Neural progenitor cell (in vitro differentiated cells): ENCODE measurements around the gene TXNDC15. TPM values are rescaled to one million over a fixed set of nuclear protein-coding genes. Genes with fewer than 3 reads are reported as not detected.
"Not testable (repeated sequence)": the region's sequence is repeated elsewhere in the genome, so short reads cannot be mapped to it uniquely, and the experiment has no call there.

Experiments used
- DNase-seq: peaks from one replicate; pipeline ENCODE4 v3.0.0-alpha.2; 2016; ENCODE audit warnings: low spot score
- H2AFZ ChIP-seq: fragments of 200-600 bp; sonication (generic); replicated peaks from 2 replicates; pipeline ENCODE4 v1.6.1; 2016; ENCODE audit warnings: antibody characterized with exemption
- H3F3A ChIP-seq: fragments of 200-600 bp; sonication (generic); 2 replicates; pipeline ENCODE4 v1.6.1; 2016; ENCODE audit warnings: antibody characterized with exemption, low read depth
- H3K27ac ChIP-seq: fragments of 200-600 bp; sonication (generic); 2 replicates; pipeline ENCODE4 v1.5.1; 2016; ENCODE audit warnings: mild to moderate bottlenecking
- H3K27me3 ChIP-seq: fragments of 200-600 bp; sonication (generic); 2 replicates; pipeline ENCODE4 v1.6.1; 2016; ENCODE audit warnings: mild to moderate bottlenecking, moderate library complexity
- H3K36me3 ChIP-seq: fragments of 200-600 bp; sonication (generic); 2 replicates; pipeline ENCODE4 v1.5.1; 2016
- H3K4me1 ChIP-seq: fragments of 200-600 bp; sonication (generic); 2 replicates; pipeline ENCODE4 v1.6.1; 2016; ENCODE audit warnings: mixed run types
- H3K4me2 ChIP-seq: fragments of 200-600 bp; sonication (generic); 2 replicates; pipeline ENCODE4 v1.6.1; 2016
- H3K4me3 ChIP-seq: fragments of 200-600 bp; sonication (generic); 2 replicates; pipeline ENCODE4 v1.5.1; 2016
- H3K79me2 ChIP-seq: fragments of 200-600 bp; sonication (generic); 2 replicates; pipeline ENCODE4 v1.6.1; 2016; ENCODE audit warnings: low read depth
- H3K9ac ChIP-seq: fragments of 200-600 bp; sonication (generic); 2 replicates; pipeline ENCODE4 v1.6.1; 2016
- H3K9me3 ChIP-seq: fragments of 200-600 bp; sonication (generic); 2 replicates; pipeline ENCODE4 v1.5.1; 2016; ENCODE audit warnings: low read depth
- H4K20me1 ChIP-seq: fragments of 200-600 bp; sonication (generic); 2 replicates; pipeline ENCODE4 v1.6.1; 2016; ENCODE audit warnings: low read depth
- H3K27ac Mint-ChIP-seq: 3 replicates; pipeline ENCODE4 v1.8.0; 2021; ENCODE audit warnings: mixed read lengths
- H3K27me3 Mint-ChIP-seq: 2 replicates; pipeline ENCODE4 v1.8.0; 2022; ENCODE audit warnings: low read depth, mild to moderate bottlenecking, inconsistent platforms, moderate library complexity, mixed read lengths; ENCODE audit not compliant: insufficient read depth
- H3K36me3 Mint-ChIP-seq: 3 replicates; pipeline ENCODE4 v1.8.0; 2021; ENCODE audit warnings: mixed read lengths
- H3K4me1 Mint-ChIP-seq: 3 replicates; pipeline ENCODE4 v1.8.0; 2021; ENCODE audit warnings: mixed read lengths
- H3K4me3 Mint-ChIP-seq: 3 replicates; pipeline ENCODE4 v1.8.0; 2021; ENCODE audit warnings: mild to moderate bottlenecking, moderate library complexity, mixed read lengths
- H3K9me3 Mint-ChIP-seq: 3 replicates; pipeline ENCODE4 v1.8.0; 2020; ENCODE audit warnings: mixed read lengths
- EZH2 ChIP-seq: fragments of 200-600 bp; sonication (generic); IDR thresholded peaks from 2 replicates; pipeline ENCODE4 v1.6.1; 2017; ENCODE audit warnings: antibody characterized with exemption, mild to moderate bottlenecking, moderate library complexity
- EZH2phosphoT487 ChIP-seq: fragments of 200-600 bp; sonication (generic); IDR thresholded peaks from 2 replicates; pipeline ENCODE4 v1.6.1; 2017; ENCODE audit warnings: antibody characterized with exemption
- total RNA-seq: library from RNA; depleted of rRNA; stranded (reverse); fragments of >200 nt; gene quantifications from 2 replicates; pipeline ENCODE4 v1.2.3, GENCODE V29; 2015; ENCODE audit warnings: low replicate concordance
- TF ChIP-seq, protein P1 (sequence below): fragments of 200-600 bp; sonication (generic); IDR thresholded peaks from 2 replicates; pipeline ENCODE4 v1.5.1; 2017; ENCODE audit warnings: antibody characterized with exemption, mild to moderate bottlenecking

The TXNDC15 gene
- total RNA-seq, 1 donor from 2014 or later = 36.6 TPM

DNA sequence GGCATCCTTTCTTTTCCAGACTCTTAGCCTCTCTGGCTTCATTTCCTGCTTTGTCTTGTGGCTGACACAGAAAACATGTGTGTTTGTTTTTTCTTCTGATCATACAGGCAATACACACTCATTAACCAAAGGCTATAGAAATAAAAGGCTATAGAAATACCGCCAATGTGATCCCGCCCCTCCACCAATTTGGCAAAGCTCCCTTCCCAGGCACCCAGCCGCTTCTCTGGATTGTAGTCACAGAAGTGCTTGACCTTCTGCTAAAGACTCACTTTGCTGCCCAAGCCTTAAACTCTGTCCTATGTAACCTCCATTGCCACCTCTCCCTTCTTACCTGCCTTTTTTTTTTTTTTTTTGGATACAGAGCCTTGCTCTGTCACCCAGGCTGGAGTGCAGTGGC, 5.3 kb downstream of the TXNDC15 start:
- Histone ChIP-seq H3K27me3 (no peaks in the 10 kb centered on the region), H3K9ac (no peak overlapping the region), H3K79me2 (peaks cover 30% of the 10 kb centered on the region), H3K4me2 (no peak overlapping the region), H3F3A (peaks cover 4% of the 10 kb centered on the region), H3K4me1 (peaks cover 10% of the 10 kb centered on the region), H3K27ac (no peak overlapping the region), H2AFZ (no peak overlapping the region), H3K9me3 (no peaks in the 10 kb centered on the region), H3K36me3 (no peaks in the 10 kb centered on the region), H3K4me3 (no peak overlapping the region), H4K20me1 (no peaks in the 10 kb centered on the region)
- Mint-ChIP-seq H3K9me3 (peaks cover 6% of the 10 kb centered on the region), H3K4me3 (no peak overlapping the region), H3K36me3 (peaks cover 9% of the 10 kb centered on the region), H3K27me3 (no peaks in the 10 kb centered on the region), H3K27ac (no peak overlapping the region), H3K4me1 (peaks cover 36% of the 10 kb centered on the region)
- TF ChIP-seq EZH2 (no peak), EZH2phosphoT487 (no peak)
- TF ChIP-seq, protein P1, sequence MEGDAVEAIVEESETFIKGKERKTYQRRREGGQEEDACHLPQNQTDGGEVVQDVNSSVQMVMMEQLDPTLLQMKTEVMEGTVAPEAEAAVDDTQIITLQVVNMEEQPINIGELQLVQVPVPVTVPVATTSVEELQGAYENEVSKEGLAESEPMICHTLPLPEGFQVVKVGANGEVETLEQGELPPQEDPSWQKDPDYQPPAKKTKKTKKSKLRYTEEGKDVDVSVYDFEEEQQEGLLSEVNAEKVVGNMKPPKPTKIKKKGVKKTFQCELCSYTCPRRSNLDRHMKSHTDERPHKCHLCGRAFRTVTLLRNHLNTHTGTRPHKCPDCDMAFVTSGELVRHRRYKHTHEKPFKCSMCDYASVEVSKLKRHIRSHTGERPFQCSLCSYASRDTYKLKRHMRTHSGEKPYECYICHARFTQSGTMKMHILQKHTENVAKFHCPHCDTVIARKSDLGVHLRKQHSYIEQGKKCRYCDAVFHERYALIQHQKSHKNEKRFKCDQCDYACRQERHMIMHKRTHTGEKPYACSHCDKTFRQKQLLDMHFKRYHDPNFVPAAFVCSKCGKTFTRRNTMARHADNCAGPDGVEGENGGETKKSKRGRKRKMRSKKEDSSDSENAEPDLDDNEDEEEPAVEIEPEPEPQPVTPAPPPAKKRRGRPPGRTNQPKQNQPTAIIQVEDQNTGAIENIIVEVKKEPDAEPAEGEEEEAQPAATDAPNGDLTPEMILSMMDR = no peak
- no peak for DNase-seq

GRCh38 chr5:134880937-134881336, 6.8 kb downstream of the TXNDC15 start:
- not testable (repeated sequence) for H3K27ac Mint-ChIP-seq, H3K9me3 Mint-ChIP-seq

DNA sequence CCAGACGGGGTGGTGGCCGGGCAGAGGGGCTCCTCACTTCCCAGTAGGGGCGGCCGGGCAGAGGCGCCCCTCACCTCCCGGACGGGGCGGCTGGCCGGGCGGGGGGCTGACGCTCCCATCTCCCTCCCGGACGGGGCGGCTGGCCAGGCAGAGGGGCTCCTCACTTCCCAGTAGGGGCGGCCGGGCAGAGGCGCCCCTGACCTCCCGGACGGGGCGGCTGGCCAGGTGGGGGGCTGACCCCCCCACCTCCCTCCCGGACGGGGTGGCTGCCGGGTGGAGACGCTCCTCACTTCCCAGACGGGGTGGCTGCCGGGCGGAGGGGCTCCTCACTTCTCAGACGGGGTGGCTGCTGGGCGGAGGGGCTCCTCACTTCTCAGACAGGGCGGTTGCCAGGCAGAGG, 7.5 kb downstream of the TXNDC15 start:
- H3K36me3 ChIP-seq, H4K20me1 ChIP-seq, H3K4me3 Mint-ChIP-seq, H3K4me2 ChIP-seq, DNase-seq, H3K4me3 ChIP-seq, H3K27ac Mint-ChIP-seq, H3K27ac ChIP-seq, H3K4me1 ChIP-seq, H3F3A ChIP-seq, H2AFZ ChIP-seq, H3K27me3 Mint-ChIP-seq, H3K9ac ChIP-seq, H3K9me3 Mint-ChIP-seq, H3K9me3 ChIP-seq, H3K27me3 ChIP-seq: not testable (repeated sequence)
- peaks cover 11% of the 10 kb centered on the region for H3K36me3 Mint-ChIP-seq
- peaks cover 20% of the 10 kb centered on the region for H3K79me2 ChIP-seq
- peaks cover 21% of the 10 kb centered on the region for H3K4me1 Mint-ChIP-seq

More at GRCh38 chr5:134880937-134881336, 6.8 kb downstream of the TXNDC15 start:
- H4K20me1 ChIP-seq, H3K27me3 ChIP-seq, H3K27me3 Mint-ChIP-seq, H3K4me1 ChIP-seq, H3K4me2 ChIP-seq, H3F3A ChIP-seq, H2AFZ ChIP-seq, H3K4me3 Mint-ChIP-seq, H3K27ac ChIP-seq, DNase-seq, H3K36me3 ChIP-seq, H3K4me3 ChIP-seq, H3K9ac ChIP-seq, H3K9me3 ChIP-seq: not testable (repeated sequence)
- H3K79me2 ChIP-seq = peaks cover 27% of the 10 kb centered on the region
- Mint-ChIP-seq H3K36me3 (peaks cover 11% of the 10 kb centered on the region), H3K4me1 (peaks cover 27% of the 10 kb centered on the region)

- peaks cover 11% of the 10 kb centered on the region for H3K9me3 Mint-ChIP-seq
- no peak overlapping the region for H3K9ac ChIP-seq
- peaks cover 3% of the 10 kb centered on the region for H4K20me1 ChIP-seq
- no peaks in the 10 kb centered on the region for H3K36me3 ChIP-seq
- H3K9me3 ChIP-seq = no peaks in the 10 kb centered on the region
- no peak overlapping the region for H3K4me2 ChIP-seq
- no peaks in the 10 kb centered on the region for H3K27me3 Mint-ChIP-seq
- H3K27me3 ChIP-seq = no peaks in the 10 kb centered on the region
- H3K27ac ChIP-seq = no peak overlapping the region
- no peaks in the 10 kb centered on the region for H3K4me1 ChIP-seq
- H3K27ac Mint-ChIP-seq = peak overlapping the region; percentile 4
- DNase-seq = no peak
- no peak for TF ChIP-seq EZH2
- no peak for TF ChIP-seq EZH2phosphoT487
- TF ChIP-seq, protein P1 = no peak
- no peak overlapping the region for H3K4me3 Mint-ChIP-seq
- H3K4me1 Mint-ChIP-seq = no peaks in the 10 kb centered on the region
- H3K4me3 ChIP-seq = no peak overlapping the region
- H3K79me2 ChIP-seq = peaks cover 4% of the 10 kb centered on the region
- H3K36me3 Mint-ChIP-seq = peaks cover 35% of the 10 kb centered on the region
- H2AFZ ChIP-seq = no peak overlapping the region
- H3F3A ChIP-seq = no peaks in the 10 kb centered on the region
Measured at GRCh38 chr5:134887593-134888159, 13.5 kb downstream of the TXNDC15 start.
